CD14-positive monocyte (primary cell): ENCODE results near the gene PRORP. TPM values are rescaled to one million over a fixed set of nuclear protein-coding genes. Genes with fewer than 3 reads are reported as not detected.

Source experiments
- DNase-seq, 3 donors: peaks; one replicate each; pipeline ENCODE4 v3.0.0-alpha.2; 2011 to 2022
- H2AFZ ChIP-seq: 2 replicates; pipeline ENCODE4 v1.6.0; 2012; ENCODE audit warnings: mild to moderate bottlenecking, low read depth, low read length, inconsistent platforms; ENCODE audit not compliant: insufficient read depth, poor library complexity, severe bottlenecking
- H3K27ac ChIP-seq, 2 donors: 1 replicate in 1 of 2; 2 replicates in 1 of 2; pipeline ENCODE4 v1.5.1; 2012 to 2013; ENCODE audit warnings: low read length in 2 of 2, control low read depth in 1 of 2, inconsistent platforms in 1 of 2, low read depth in 1 of 2, mild to moderate bottlenecking in 1 of 2
- H3K27me3 ChIP-seq, 2 donors: one replicate each; pipeline versions ENCODE4 v1.6.0 to v1.6.1; 2011 to 2013; ENCODE audit warnings: low read length in 2 of 2; ENCODE audit not compliant: control insufficient read depth in 2 of 2, insufficient read depth in 2 of 2
- H3K36me3 ChIP-seq, 2 donors: replicated peaks in 1 of 2; 1 replicate in 1 of 2; 2 replicates in 1 of 2; pipeline versions ENCODE4 v1.5.1 to v1.6.1; 2012 to 2013; ENCODE audit warnings: low read length in 2 of 2, control low read depth in 1 of 2, inconsistent platforms in 1 of 2, mild to moderate bottlenecking in 1 of 2; ENCODE audit not compliant: insufficient read depth in 2 of 2, control insufficient read depth in 1 of 2
- H3K4me1 ChIP-seq, 2 donors: 1 replicate in 1 of 2; 2 replicates in 1 of 2; pipeline versions ENCODE4 v1.5.1 to v1.6.1; 2012 to 2013; ENCODE audit warnings: low read length in 2 of 2, control low read depth in 1 of 2, inconsistent platforms in 1 of 2, mild to moderate bottlenecking in 1 of 2, moderate library complexity in 1 of 2; ENCODE audit not compliant: insufficient read depth in 2 of 2, control insufficient read depth in 1 of 2
- H3K4me2 ChIP-seq: replicated peaks from 2 replicates; pipeline ENCODE3; 2012; ENCODE audit warnings: low read length, moderate library complexity, mild to moderate bottlenecking; ENCODE audit not compliant: poor library complexity, severe bottlenecking; ENCODE audit errors: extremely low read depth
- H3K4me3 ChIP-seq, 3 experiments: fragments of 200-600 bp in 1 of 3; sonication (generic) in 1 of 3; replicated peaks in 1 of 3; 1 replicate in 2 of 3; 2 replicates in 1 of 3; pipeline ENCODE4 v1.5.1; 2011 to 2013; ENCODE audit warnings: low read length in 3 of 3, mild to moderate bottlenecking in 3 of 3, control low read depth in 2 of 3, low read depth in 2 of 3, inconsistent platforms in 1 of 3, moderate library complexity in 1 of 3
- H3K79me2 ChIP-seq: 2 replicates; pipeline ENCODE4 v1.6.0; 2012; ENCODE audit warnings: mild to moderate bottlenecking, control low read depth, inconsistent platforms, low read length, moderate library complexity; ENCODE audit not compliant: insufficient read depth
- H3K9ac ChIP-seq: 2 replicates; pipeline ENCODE4 v1.6.0; 2017; ENCODE audit warnings: low read length, mild to moderate bottlenecking; ENCODE audit not compliant: insufficient read depth, poor library complexity, severe bottlenecking
- H3K9me3 ChIP-seq, 2 donors: replicated peaks in 1 of 2; 1 replicate in 1 of 2; 2 replicates in 1 of 2; pipeline versions ENCODE4 v1.5.1 to v1.6.1; 2012 to 2013; ENCODE audit warnings: low read length in 2 of 2, control low read depth in 1 of 2; ENCODE audit not compliant: control insufficient read depth in 1 of 2, insufficient read depth in 1 of 2
- H4K20me1 ChIP-seq: 2 replicates; pipeline ENCODE4 v1.6.0; 2012; ENCODE audit warnings: mild to moderate bottlenecking, low read length, control low read depth, moderate library complexity; ENCODE audit not compliant: insufficient read depth
- H3K27ac Mint-ChIP-seq, 7 donors: one replicate each; pipeline ENCODE4 v1.8.0; 2020; ENCODE audit warnings: mild to moderate bottlenecking in 7 of 7, mixed read lengths in 7 of 7, moderate library complexity in 6 of 7, inconsistent platforms in 2 of 7
- H3K27me3 Mint-ChIP-seq, 3 donors: one replicate each; pipeline ENCODE4 v1.8.0; 2021 to 2022; ENCODE audit warnings: low read depth in 3 of 3, mild to moderate bottlenecking in 3 of 3, mixed read lengths in 3 of 3, moderate library complexity in 3 of 3, inconsistent platforms in 1 of 3
- H3K36me3 Mint-ChIP-seq, 2 donors: one replicate each; pipeline ENCODE4 v1.8.0; 2020; ENCODE audit warnings: mixed read lengths in 2 of 2, inconsistent platforms in 1 of 2, mild to moderate bottlenecking in 1 of 2
- H3K4me1 Mint-ChIP-seq: one replicate; pipeline ENCODE4 v1.8.0; 2020; ENCODE audit warnings: mild to moderate bottlenecking, mixed read lengths
- H3K4me3 Mint-ChIP-seq, 2 donors: one replicate each; pipeline ENCODE4 v1.8.0; 2020; ENCODE audit warnings: mild to moderate bottlenecking in 2 of 2, mixed read lengths in 2 of 2, moderate library complexity in 1 of 2
- H3K9me3 Mint-ChIP-seq, 7 donors: one replicate each; pipeline ENCODE4 v1.8.0; 2020 to 2022; ENCODE audit warnings: mixed read lengths in 7 of 7, mild to moderate bottlenecking in 6 of 7, moderate library complexity in 6 of 7, inconsistent platforms in 2 of 7
- CTCF ChIP-seq: fragments of 200-600 bp; IDR thresholded peaks from one replicate; pipeline ENCODE4 v1.8.0; 2022; ENCODE audit warnings: antibody characterized with exemption, mild to moderate bottlenecking
- WGBS: methylation state at CpG from one replicate; pipeline ENCODE4 v1.1.5; 2013; ENCODE audit warnings: missing lambda C conversion rate; ENCODE audit not compliant: insufficient coverage; 5-methylcytosine and 5-hydroxymethylcytosine counted together
- intact Hi-C, 2 donors: fragments of 100-400 bp; cut with micrococcal nuclease; formaldehyde crosslinking; loops; one replicate each; pipeline versions ENCODE4 v1.15.0 to v1.15.1; 2023
- polyA plus RNA-seq, 3 donors: library from polyadenylated mRNA; depleted of rRNA in 1 of 3; unstranded in 2 of 3; stranded (reverse) in 1 of 3; fragments of 300-500 nt in 2 of 3; fragments of >200 nt in 1 of 3; fragmentation: Illumina TruSeq in 2 of 3; gene quantifications; 1 replicate in 2 of 3; 2 replicates in 1 of 3; pipeline ENCODE4 v1.2.3, GENCODE V29; 2012 to 2021

The PRORP gene
- polyA plus RNA-seq, 3 donors: 10.7 to 22.2 (median 17.9) TPM

GRCh38 chr14:35078082-35078481 lies 44.3 kb upstream of the PRORP start:
- no peaks in the 10 kb centered on the region for H3K27me3 Mint-ChIP-seq
- Histone ChIP-seq H4K20me1 (no peaks in the 10 kb centered on the region), H3K9me3 (no peaks in the 10 kb centered on the region), H3K4me2 (no peak overlapping the region), H3K4me3 (no peak overlapping the region), H3K79me2 (no peaks in the 10 kb centered on the region), H3K27ac (no peak overlapping the region), H2AFZ (no peak overlapping the region), H3K36me3 (peaks cover 22 to 61% of the 10 kb centered on the region in 2 donors), H3K27me3 (no peaks in the 10 kb centered on the region), H3K4me1 (no peaks in the 10 kb centered on the region), H3K9ac (no peak overlapping the region)
- intact Hi-C loops: no loop called here
- H3K36me3 Mint-ChIP-seq: peaks cover 29 to 59% of the 10 kb centered on the region in 2 donors
- H3K4me3 Mint-ChIP-seq: no peak overlapping the region
- 83% methylated on average over 1 of the region's 2 CpGs for WGBS
- peaks cover 0 to 2% (median 0%) of the 10 kb centered on the region in 7 donors for H3K9me3 Mint-ChIP-seq
- H3K4me1 Mint-ChIP-seq: no peaks in the 10 kb centered on the region
- TF ChIP-seq CTCF: no peak
- no peak for DNase-seq
- peak overlapping the region in 1 of 7 donors; percentile 54 for H3K27ac Mint-ChIP-seq

GRCh38 chr14:35079742-35080141 lies 42.6 kb upstream of the PRORP start:
- Mint-ChIP-seq H3K27ac (no peak overlapping the region), H3K36me3 (peaks cover 33 to 63% of the 10 kb centered on the region in 2 donors), H3K4me3 (no peak overlapping the region), H3K27me3 (no peaks in the 10 kb centered on the region), H3K4me1 (no peaks in the 10 kb centered on the region), H3K9me3 (no peaks in the 10 kb centered on the region)
- Histone ChIP-seq H4K20me1 (no peaks in the 10 kb centered on the region), H3K4me3 (no peak overlapping the region), H3K36me3 (peaks cover 30 to 71% of the 10 kb centered on the region in 2 donors), H3K27ac (no peak overlapping the region), H3K4me1 (no peaks in the 10 kb centered on the region), H3K79me2 (no peaks in the 10 kb centered on the region), H3K9ac (no peak overlapping the region), H3K9me3 (no peaks in the 10 kb centered on the region), H2AFZ (no peak overlapping the region), H3K4me2 (no peak overlapping the region), H3K27me3 (no peaks in the 10 kb centered on the region)
- WGBS: 100% methylated on average over 1 of the region's 1 CpG
- no peak for TF ChIP-seq CTCF
- DNase-seq: no peak
- intact Hi-C loops: no loop called here
